Astrocyte of the cerebellum (primary cell): ENCODE measurements around the gene FAM53B.

ENCODE experiments used
- DNase-seq: peaks from one replicate; pipeline ENCODE4 v3.0.0-alpha.2; 2011; ENCODE audit warnings: low read depth
- H3K4me3 ChIP-seq: 2 replicates; pipeline ENCODE4 v1.5.1; 2011; ENCODE audit warnings: mild to moderate bottlenecking, low read depth, low read length, moderate library complexity
- CTCF ChIP-seq: IDR thresholded peaks from 2 replicates; pipeline ENCODE4 v1.5.1; 2012; ENCODE audit warnings: low read length, low read depth, moderate library complexity, mild to moderate bottlenecking; ENCODE audit errors: missing control alignments
- in situ Hi-C: cut with HindIII; loops from 2 replicates; pipeline ENCODE4 v1.10.0; 2017; ENCODE audit warnings: low sequenced_read_pairs

Gene FAM53B

GRCh38 chr10:124697837-124698544 lies 46.2 kb downstream of the FAM53B start:
- in situ Hi-C loops: no loop called here
- H3K4me3 ChIP-seq: no peak overlapping the region
- no peak for TF ChIP-seq CTCF
- DNase-seq: no peak

- in situ Hi-C loops: no loop called here
- no peak for DNase-seq
- H3K4me3 ChIP-seq: no peak overlapping the region
These were observed 46.7 kb downstream of the FAM53B start for GRCh38 chr10:124697443-124697836.

GRCh38 chr10:124696446-124697392 lies 47.5 kb downstream of the FAM53B start:
- no peak for DNase-seq
- in situ Hi-C loops: no loop called here
- no peak overlapping the region for H3K4me3 ChIP-seq
- TF ChIP-seq CTCF: no peak

More at GRCh38 chr10:124697443-124697836, 46.7 kb downstream of the FAM53B start:
- TF ChIP-seq CTCF: no peak

DNA sequence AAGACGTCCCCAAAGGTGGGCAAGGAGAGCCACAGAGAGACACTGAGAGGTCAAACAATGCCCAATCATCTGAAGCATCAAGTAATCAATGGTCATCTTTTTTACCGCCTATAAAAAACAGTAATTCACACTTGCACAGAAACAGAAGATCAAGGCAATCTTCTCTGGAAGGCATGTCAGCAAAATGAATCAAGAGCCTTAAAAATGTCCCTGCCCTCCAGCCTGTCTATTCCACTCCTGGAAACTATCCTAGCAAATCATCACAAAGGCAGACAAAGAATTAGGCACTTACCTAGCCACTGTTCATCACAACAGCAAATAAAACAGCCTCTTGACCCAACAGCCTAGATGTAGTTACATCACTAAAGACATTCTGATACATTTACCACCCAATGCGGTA lies 48.9 kb downstream of the FAM53B start:
- in situ Hi-C loops: no loop called here
- DNase-seq: no peak
- TF ChIP-seq CTCF: no peak
- no peak overlapping the region for H3K4me3 ChIP-seq

DNA sequence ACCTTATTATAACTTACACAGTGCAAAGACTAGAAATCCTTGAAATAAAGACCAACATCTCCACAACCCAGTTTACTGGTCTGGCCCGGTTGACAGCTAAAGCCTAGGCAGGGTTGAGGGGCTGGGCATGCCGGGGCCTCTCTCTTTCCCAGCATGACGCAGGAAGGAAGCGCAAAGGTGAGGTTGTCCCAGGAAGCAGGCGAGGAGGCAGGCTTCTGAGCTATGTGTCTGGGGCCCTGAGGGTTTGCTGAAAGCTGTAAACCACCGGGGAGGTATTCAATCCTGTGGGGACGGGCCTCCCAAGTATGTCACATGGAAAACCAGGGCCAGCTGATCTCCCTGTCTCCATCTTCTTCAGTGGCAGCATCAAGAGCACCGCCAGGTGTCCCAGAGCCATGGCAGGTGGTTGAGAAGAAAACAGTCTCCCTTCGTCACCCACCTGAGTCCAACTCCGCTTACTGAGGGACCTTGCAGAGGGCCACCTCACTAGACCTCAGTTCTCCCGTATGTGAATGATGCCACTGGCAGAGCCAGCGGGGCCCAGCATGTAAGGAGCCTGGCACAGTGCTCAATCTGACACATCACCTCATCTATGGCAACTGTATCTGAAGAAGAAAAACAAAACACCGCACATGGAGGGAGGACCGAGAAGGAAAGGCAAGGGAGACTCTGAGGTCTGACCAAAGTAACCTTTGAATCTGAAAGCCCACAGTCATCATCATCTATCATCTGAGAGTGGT lies 49.5 kb downstream of the FAM53B start:
- in situ Hi-C loops: no loop called here
- TF ChIP-seq CTCF: no peak
- no peak for DNase-seq
- H3K4me3 ChIP-seq: no peak overlapping the region

- no peak for DNase-seq
- TF ChIP-seq CTCF: no peak
- H3K4me3 ChIP-seq: no peak overlapping the region
- in situ Hi-C loops: no loop called here
These were observed 50.3 kb downstream of the FAM53B start for GRCh38 chr10:124693801-124694416.
